ENCODE measurements around the gene SPANXN3. TPM values are rescaled to one million over a fixed set of nuclear protein-coding genes. Genes with fewer than 3 reads are reported as not detected.
"Not testable (repeated sequence)": the region's sequence is repeated elsewhere in the genome, so short reads cannot be mapped to it uniquely, and the experiment has no call there.

Gene SPANXN3, protein sequence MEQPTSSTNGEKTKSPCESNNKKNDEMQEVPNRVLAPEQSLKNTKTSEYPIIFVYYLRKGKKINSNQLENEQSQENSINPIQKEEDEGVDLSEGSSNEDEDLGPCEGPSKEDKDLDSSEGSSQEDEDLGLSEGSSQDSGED
- total RNA-seq (ENCODE audit: unreplicated experiment): not detected
- long read RNA-seq: 0 reads

DNA sequence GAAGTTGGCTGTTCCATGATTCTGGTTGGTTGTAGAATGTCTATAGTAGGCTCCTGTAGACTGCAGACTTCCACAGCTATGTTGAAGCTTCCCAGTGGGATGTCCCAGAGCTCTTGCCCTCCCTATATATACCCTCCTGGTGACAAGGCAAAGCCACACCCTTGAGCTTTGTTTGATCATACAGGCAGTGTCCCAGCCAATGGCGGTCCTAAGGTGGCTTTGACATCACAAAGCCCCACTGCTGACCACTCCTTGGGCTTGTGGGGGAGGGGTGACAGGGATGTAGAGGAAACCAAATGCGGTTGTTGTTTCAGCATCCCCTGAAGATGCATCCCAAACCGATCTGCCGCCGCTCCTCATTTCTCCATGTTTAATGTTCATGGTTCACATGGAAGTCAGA is at the start of gene SPANXN3:
SPANXN3 (minus strand) TSS at position 101 of the 400 bp plus-strand sequence; CDS start at position 17, 84 bp downstream.
- H3K4me3 Mint-ChIP-seq (ENCODE audit: unreplicated experiment); DNase-seq; H3K27ac Mint-ChIP-seq (ENCODE audit: unreplicated experiment); H3K9me3 Mint-ChIP-seq (ENCODE audit: unreplicated experiment); H3K36me3 Mint-ChIP-seq (ENCODE audit: unreplicated experiment); H3K27me3 Mint-ChIP-seq (ENCODE audit: unreplicated experiment); H3K4me1 Mint-ChIP-seq (ENCODE audit: low read depth, unreplicated experiment): not testable (repeated sequence)

DNA sequence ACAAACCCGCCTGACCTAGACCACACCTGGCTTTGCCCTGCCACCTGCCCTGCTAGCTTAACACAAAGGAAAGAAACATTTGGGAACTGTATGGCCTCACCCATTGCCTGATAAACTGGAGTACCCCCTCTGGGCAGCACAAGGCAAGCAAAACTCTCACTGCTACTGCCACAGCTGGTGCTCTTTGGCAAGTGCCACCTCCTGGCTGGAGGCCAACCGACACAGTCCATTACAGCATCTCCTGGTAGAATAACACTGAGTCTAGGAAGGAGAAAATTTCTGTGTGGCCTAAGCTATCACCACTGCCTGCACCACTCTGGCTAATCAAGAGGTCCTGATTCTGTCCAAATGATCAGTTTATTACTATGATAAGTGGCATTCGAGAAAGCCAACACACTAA is 18.9 kb upstream of the SPANXN3 start:
- H3K9me3 Mint-ChIP-seq (ENCODE audit: unreplicated experiment): peaks cover 3% of the 10 kb centered on the region
- H3K27ac Mint-ChIP-seq (ENCODE audit: unreplicated experiment): no peak overlapping the region
- no peak for DNase-seq
- H3K27me3 Mint-ChIP-seq (ENCODE audit: unreplicated experiment): no peaks in the 10 kb centered on the region
- H3K4me3 Mint-ChIP-seq (ENCODE audit: unreplicated experiment): no peak overlapping the region
- TF ChIP-seq, protein P1, sequence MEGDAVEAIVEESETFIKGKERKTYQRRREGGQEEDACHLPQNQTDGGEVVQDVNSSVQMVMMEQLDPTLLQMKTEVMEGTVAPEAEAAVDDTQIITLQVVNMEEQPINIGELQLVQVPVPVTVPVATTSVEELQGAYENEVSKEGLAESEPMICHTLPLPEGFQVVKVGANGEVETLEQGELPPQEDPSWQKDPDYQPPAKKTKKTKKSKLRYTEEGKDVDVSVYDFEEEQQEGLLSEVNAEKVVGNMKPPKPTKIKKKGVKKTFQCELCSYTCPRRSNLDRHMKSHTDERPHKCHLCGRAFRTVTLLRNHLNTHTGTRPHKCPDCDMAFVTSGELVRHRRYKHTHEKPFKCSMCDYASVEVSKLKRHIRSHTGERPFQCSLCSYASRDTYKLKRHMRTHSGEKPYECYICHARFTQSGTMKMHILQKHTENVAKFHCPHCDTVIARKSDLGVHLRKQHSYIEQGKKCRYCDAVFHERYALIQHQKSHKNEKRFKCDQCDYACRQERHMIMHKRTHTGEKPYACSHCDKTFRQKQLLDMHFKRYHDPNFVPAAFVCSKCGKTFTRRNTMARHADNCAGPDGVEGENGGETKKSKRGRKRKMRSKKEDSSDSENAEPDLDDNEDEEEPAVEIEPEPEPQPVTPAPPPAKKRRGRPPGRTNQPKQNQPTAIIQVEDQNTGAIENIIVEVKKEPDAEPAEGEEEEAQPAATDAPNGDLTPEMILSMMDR (IDR thresholded peaks at IDR 0.05; ENCODE audit: partially characterized antibody, unreplicated experiment): no peak
- H3K4me1 Mint-ChIP-seq (ENCODE audit: low read depth, unreplicated experiment): no peaks in the 10 kb centered on the region
- no peaks in the 10 kb centered on the region for H3K36me3 Mint-ChIP-seq (ENCODE audit: unreplicated experiment)

DNA sequence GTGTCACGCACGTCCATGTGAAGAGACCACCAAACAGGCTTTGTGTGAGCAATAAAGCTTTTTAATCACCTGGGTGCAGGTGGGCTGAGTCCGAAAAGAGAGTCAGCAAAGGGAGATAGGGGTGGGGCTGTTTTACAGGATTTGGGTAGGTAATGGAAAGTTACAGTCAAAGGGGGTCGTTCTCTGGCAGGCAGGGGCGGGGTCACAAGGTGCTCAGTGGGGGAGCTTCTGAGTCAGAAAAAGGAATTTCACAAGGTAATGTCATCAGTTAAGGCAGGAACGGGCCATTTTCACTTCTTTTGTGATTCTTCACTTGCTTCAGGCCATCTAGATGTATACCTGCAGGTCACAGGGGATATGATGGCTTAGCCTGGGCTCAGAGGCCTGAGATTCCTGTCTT is 15.1 kb downstream of the SPANXN3 start:
- not testable (repeated sequence) for H3K9me3 Mint-ChIP-seq (ENCODE audit: unreplicated experiment); H3K4me1 Mint-ChIP-seq (ENCODE audit: low read depth, unreplicated experiment); DNase-seq; H3K36me3 Mint-ChIP-seq (ENCODE audit: unreplicated experiment); H3K27me3 Mint-ChIP-seq (ENCODE audit: unreplicated experiment); H3K4me3 Mint-ChIP-seq (ENCODE audit: unreplicated experiment); H3K27ac Mint-ChIP-seq (ENCODE audit: unreplicated experiment)

DNA sequence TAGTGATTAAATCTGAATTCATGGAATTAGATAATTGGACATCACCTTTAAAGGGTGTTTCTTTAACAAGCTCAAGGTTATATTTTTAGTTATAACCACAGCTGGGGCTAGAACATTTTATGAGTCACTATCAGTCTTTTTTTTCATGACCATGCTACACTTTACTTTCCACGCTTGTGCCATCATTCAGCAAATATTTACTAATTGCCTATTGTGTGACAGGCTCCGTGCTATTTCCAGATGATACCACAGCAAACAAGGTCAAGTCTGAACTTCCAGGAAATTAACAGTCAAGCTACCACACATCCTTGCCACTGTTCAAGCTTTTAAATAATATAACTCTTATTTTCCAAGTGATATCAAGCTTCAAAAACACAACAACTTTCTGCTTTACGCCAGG is 16.5 kb downstream of the SPANXN3 start:
- no peak for DNase-seq
- H3K27ac Mint-ChIP-seq (ENCODE audit: unreplicated experiment): no peak overlapping the region
- TF ChIP-seq, protein P1 (IDR thresholded peaks at IDR 0.05; ENCODE audit: partially characterized antibody, unreplicated experiment): no peak
- no peaks in the 10 kb centered on the region for H3K4me1 Mint-ChIP-seq (ENCODE audit: low read depth, unreplicated experiment)
- peaks cover 2% of the 10 kb centered on the region for H3K9me3 Mint-ChIP-seq (ENCODE audit: unreplicated experiment)
- no peaks in the 10 kb centered on the region for H3K27me3 Mint-ChIP-seq (ENCODE audit: unreplicated experiment)
- peaks cover 6% of the 10 kb centered on the region for H3K36me3 Mint-ChIP-seq (ENCODE audit: unreplicated experiment)
- H3K4me3 Mint-ChIP-seq (ENCODE audit: unreplicated experiment): no peak overlapping the region

DNA sequence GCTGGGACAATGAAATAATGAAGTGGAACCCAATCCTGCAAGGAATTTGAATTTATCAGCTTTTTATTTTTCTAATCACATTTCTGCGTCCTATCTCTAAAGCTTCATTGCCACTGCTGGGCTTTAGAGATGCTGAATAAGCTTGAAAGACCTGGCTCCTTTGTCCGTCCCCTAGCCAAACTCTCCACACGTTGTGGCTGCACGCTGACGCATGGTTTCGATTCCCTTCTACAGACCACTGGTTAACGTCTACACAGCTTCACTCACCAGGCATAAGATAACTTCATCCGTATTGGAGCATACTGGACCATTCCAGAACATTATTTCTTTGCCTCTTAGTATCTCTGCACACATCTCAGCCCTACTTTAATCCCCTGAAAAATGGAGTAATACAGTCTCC is 31.2 kb downstream of the SPANXN3 start:
- Mint-ChIP-seq H3K4me3 (ENCODE audit: unreplicated experiment) (no peak overlapping the region), H3K4me1 (ENCODE audit: low read depth, unreplicated experiment) (no peaks in the 10 kb centered on the region), H3K27ac (ENCODE audit: unreplicated experiment) (no peak overlapping the region), H3K9me3 (ENCODE audit: unreplicated experiment) (no peaks in the 10 kb centered on the region), H3K27me3 (ENCODE audit: unreplicated experiment) (no peaks in the 10 kb centered on the region), H3K36me3 (ENCODE audit: unreplicated experiment) (no peaks in the 10 kb centered on the region)
- TF ChIP-seq, protein P1 (IDR thresholded peaks at IDR 0.05; ENCODE audit: partially characterized antibody, unreplicated experiment): no peak
- DNase-seq: no peak

DNA sequence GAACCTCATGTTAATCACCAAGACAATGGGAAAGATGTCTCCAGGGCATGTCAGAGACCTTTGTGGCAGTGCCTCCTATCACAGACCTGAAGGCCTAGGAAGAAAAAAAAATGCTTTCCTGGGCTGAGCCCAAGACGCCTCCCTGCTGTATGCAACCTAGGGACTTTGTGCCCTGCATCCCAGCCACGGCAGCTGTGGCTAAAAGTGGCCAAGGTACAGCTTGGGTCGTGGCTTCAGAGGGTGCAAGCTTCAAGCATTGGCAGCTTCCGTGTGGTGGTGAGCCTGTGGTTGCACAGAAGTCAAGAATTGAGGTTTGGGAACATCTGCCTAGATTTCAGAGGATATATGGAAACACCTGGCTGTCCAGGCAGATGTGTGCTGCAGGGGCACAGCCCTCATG is 40.5 kb downstream of the SPANXN3 start:
- TF ChIP-seq, protein P1 (IDR thresholded peaks at IDR 0.05; ENCODE audit: partially characterized antibody, unreplicated experiment): no peak
- Mint-ChIP-seq H3K36me3 (ENCODE audit: unreplicated experiment) (no peaks in the 10 kb centered on the region), H3K4me3 (ENCODE audit: unreplicated experiment) (no peak overlapping the region), H3K27me3 (ENCODE audit: unreplicated experiment) (no peaks in the 10 kb centered on the region), H3K9me3 (ENCODE audit: unreplicated experiment) (no peaks in the 10 kb centered on the region), H3K4me1 (ENCODE audit: low read depth, unreplicated experiment) (no peaks in the 10 kb centered on the region), H3K27ac (ENCODE audit: unreplicated experiment) (no peak overlapping the region)
- DNase-seq: no peak

Data from glutamatergic neuron (in vitro differentiated cells).